ENCODE data around the gene MRPS24. TPM values are rescaled to one million over a fixed set of nuclear protein-coding genes. Genes with fewer than 3 reads are reported as not detected.
"Not testable (repeated sequence)": the region's sequence is repeated elsewhere in the genome, so short reads cannot be mapped to it uniquely, and the experiment has no call there.

The MRPS24 gene
- total RNA-seq, 4 donors from 2014 or later: 64.2 to 147 (median 81.5) TPM

DNA sequence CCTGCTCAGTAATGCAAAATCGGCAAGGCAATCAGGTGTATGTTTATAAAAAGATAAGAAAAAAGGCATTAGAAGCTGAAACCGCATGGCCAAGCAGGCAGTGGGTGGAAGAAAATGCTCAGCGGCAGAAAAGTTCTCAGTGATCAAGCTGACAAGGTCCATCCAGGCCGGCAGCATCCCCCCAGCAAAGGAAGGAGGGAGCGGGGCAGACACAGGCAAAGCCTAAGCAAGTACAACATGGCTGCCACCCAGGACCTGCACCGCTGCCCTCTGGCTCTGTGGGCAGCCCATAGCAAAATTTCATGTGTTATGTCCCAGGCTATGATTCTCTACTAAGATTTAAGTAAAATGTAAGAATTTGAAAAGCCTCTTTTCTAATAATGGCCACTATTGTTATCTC lies 45.4 kb downstream of the MRPS24 start:
- Histone ChIP-seq H3K27ac (no peak overlapping the region), H3K4me3 (no peak overlapping the region), H3K4me1 (no peaks in the 10 kb centered on the region), H3K9me3 (no peaks in the 10 kb centered on the region), H3K36me3 (no peaks in the 10 kb centered on the region), H3K27me3 (peaks cover 11% of the 10 kb centered on the region)
- TF ChIP-seq EP300 (IDR thresholded peaks at IDR 0.05): no peak
- no peak for TF ChIP-seq POLR2AphosphoS5 (IDR thresholded peaks at IDR 0.05)
- no peak for TF ChIP-seq POLR2A (IDR thresholded peaks at IDR 0.05)
- TF ChIP-seq, protein P1, sequence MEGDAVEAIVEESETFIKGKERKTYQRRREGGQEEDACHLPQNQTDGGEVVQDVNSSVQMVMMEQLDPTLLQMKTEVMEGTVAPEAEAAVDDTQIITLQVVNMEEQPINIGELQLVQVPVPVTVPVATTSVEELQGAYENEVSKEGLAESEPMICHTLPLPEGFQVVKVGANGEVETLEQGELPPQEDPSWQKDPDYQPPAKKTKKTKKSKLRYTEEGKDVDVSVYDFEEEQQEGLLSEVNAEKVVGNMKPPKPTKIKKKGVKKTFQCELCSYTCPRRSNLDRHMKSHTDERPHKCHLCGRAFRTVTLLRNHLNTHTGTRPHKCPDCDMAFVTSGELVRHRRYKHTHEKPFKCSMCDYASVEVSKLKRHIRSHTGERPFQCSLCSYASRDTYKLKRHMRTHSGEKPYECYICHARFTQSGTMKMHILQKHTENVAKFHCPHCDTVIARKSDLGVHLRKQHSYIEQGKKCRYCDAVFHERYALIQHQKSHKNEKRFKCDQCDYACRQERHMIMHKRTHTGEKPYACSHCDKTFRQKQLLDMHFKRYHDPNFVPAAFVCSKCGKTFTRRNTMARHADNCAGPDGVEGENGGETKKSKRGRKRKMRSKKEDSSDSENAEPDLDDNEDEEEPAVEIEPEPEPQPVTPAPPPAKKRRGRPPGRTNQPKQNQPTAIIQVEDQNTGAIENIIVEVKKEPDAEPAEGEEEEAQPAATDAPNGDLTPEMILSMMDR (IDR thresholded peaks at IDR 0.05): no peak
- ATAC-seq: no peak
- 48 to 89% methylated on average over 6 of the region's 6 CpGs for WGBS, 2 donors (ENCODE audit: low coverage in 1 of 2)

DNA sequence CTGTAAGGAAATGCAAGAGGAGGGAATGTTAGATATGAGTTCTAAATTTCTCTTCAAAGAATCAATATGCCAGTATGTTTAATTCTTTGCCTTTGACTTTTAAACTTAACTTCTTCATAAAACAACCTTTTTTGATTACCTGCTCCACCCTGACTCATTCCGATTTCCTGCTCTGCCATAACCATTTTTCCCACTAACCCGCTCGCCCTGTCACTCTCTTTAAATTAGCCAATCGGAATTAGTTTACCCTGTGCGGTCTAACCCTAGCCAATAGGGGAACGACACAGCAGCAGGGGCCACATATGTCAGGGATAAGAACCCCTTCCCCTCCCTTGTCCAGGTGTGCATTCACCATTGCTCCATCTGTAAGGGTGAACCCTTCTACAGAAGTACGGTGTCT lies 45.9 kb downstream of the MRPS24 start:
- peaks cover 11% of the 10 kb centered on the region for H3K27me3 ChIP-seq
- H3K4me1 ChIP-seq, H3K27ac ChIP-seq, H3K9me3 ChIP-seq, ATAC-seq, H3K36me3 ChIP-seq, H3K4me3 ChIP-seq: not testable (repeated sequence)
- WGBS, 2 donors (ENCODE audit: low coverage in 1 of 2): 88 to 93% methylated on average over 6 to 7 of the region's 7 CpGs

Small RNA genes within 50 kb of the gene (small RNA-seq; reads per million reads assigned to genes)
- gene MRPS24: 0 reads per million in 4 donors

Other genes with a start within 250 kb of the MRPS24 start
- 10 to 100 TPM; 20.6 to 48.9 (median 33.2) TPM for gene COA1, start 140.0 kb downstream of the MRPS24 start, total RNA-seq
- gene BLVRA, start 110.8 kb downstream of the MRPS24 start, total RNA-seq: 100 to 1,000 TPM in 2 of 4 donors, 10 to 100 TPM in 2; 65.6 to 113 (median 92.6) TPM
- 10 to 100 TPM; 33.4 to 47.9 (median 39.2) TPM for gene URGCP, start 37.1 kb upstream of the MRPS24 start, total RNA-seq
- 10 to 100 TPM; 22.7 to 38.3 (median 28.5) TPM for gene UBE2D4, start 56.9 kb upstream of the MRPS24 start, total RNA-seq
- not detected for gene SPDYE1, start 128.4 kb upstream of the MRPS24 start, total RNA-seq
- 100 to 1,000 TPM in 3 of 4 donors, 10 to 100 TPM in 1; 92.2 to 132 (median 124) TPM for gene DBNL, start 175.2 kb upstream of the MRPS24 start, total RNA-seq
- 1 to 10 TPM in 2 of 4 donors, not detected in 2; 3.2 to 3.9 TPM for gene PGAM2, start 196.1 kb upstream of the MRPS24 start, total RNA-seq
- gene POLM, start 213.0 kb upstream of the MRPS24 start, total RNA-seq: 10 to 100 TPM; 28.1 to 55.1 (median 32.4) TPM
- gene AEBP1, start 234.8 kb upstream of the MRPS24 start, total RNA-seq: 100 to 1,000 TPM; 101 to 248 (median 171) TPM

Measured in gastroesophageal sphincter (tissue), 4 donors.